Progenitor cell of endocrine pancreas (in vitro differentiated cells): ENCODE data around the gene CLCN4. TPM values are rescaled to one million over a fixed set of nuclear protein-coding genes. Genes with fewer than 3 reads are reported as not detected.

Experiments used
- DNase-seq: peaks from one replicate; pipeline ENCODE4 v3.0.0; 2021; ENCODE audit warnings: low spot score; ENCODE audit not compliant: unreplicated experiment
- H3K27ac Mint-ChIP-seq: 2 replicates; pipeline ENCODE4 v1.8.0; 2021; ENCODE audit warnings: mild to moderate bottlenecking, moderate library complexity, mixed read lengths
- H3K27me3 Mint-ChIP-seq: 2 replicates; pipeline ENCODE4 v1.8.0; 2021; ENCODE audit warnings: mixed read lengths
- H3K36me3 Mint-ChIP-seq: 2 replicates; pipeline ENCODE4 v1.8.0; 2022; ENCODE audit warnings: mixed read lengths; ENCODE audit not compliant: insufficient read depth
- H3K4me1 Mint-ChIP-seq: 2 replicates; pipeline ENCODE4 v1.8.0; 2021; ENCODE audit warnings: low read depth, mixed read lengths
- H3K4me3 Mint-ChIP-seq: 2 replicates; pipeline ENCODE4 v1.8.0; 2021; ENCODE audit warnings: low read depth, mild to moderate bottlenecking, moderate library complexity, mixed read lengths
- H3K9me3 Mint-ChIP-seq: 2 replicates; pipeline ENCODE4 v1.8.0; 2021; ENCODE audit warnings: low read depth, mixed read lengths
- total RNA-seq: library from RNA; stranded (reverse); gene quantifications from 2 replicates; pipeline ENCODE4 v1.2.1, GENCODE V29; 2021
- TF ChIP-seq, protein P1 (sequence below): fragments of 200-600 bp; sonication (generic); IDR thresholded peaks from one replicate; pipeline ENCODE4 v1.5.0; 2021; ENCODE audit warnings: antibody characterized with exemption, mild to moderate bottlenecking; ENCODE audit not compliant: unreplicated experiment

CLCN4 gene
- total RNA-seq, 1 donor from 2014 or later: 15.2 TPM

DNA sequence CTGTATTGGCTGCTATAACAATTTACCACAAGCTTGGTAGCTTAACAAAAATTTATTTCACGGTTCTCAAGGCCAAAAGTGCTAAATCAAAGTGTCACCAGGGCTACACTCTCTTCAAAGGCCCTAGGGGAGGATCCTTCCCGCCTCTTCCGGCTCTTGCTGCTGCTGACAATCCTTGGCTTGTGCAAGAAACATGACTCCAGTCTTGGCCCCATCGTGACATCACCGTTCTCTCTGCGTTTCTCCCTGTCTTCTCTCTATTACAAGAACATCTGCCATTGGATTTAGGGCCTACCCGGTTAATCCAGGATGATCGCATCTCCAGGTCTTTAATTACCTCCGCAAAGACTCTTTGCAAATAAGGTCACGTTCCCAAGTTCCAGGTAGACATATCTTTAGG is 10.4 kb upstream of the CLCN4 start:
- H3K36me3 Mint-ChIP-seq: peaks cover 26% of the 10 kb centered on the region
- no peaks in the 10 kb centered on the region for H3K27me3 Mint-ChIP-seq
- H3K4me1 Mint-ChIP-seq: no peaks in the 10 kb centered on the region
- H3K27ac Mint-ChIP-seq: no peak overlapping the region
- no peak overlapping the region for H3K4me3 Mint-ChIP-seq
- DNase-seq: no peak
- peaks cover 17% of the 10 kb centered on the region for H3K9me3 Mint-ChIP-seq
- TF ChIP-seq, protein P1, sequence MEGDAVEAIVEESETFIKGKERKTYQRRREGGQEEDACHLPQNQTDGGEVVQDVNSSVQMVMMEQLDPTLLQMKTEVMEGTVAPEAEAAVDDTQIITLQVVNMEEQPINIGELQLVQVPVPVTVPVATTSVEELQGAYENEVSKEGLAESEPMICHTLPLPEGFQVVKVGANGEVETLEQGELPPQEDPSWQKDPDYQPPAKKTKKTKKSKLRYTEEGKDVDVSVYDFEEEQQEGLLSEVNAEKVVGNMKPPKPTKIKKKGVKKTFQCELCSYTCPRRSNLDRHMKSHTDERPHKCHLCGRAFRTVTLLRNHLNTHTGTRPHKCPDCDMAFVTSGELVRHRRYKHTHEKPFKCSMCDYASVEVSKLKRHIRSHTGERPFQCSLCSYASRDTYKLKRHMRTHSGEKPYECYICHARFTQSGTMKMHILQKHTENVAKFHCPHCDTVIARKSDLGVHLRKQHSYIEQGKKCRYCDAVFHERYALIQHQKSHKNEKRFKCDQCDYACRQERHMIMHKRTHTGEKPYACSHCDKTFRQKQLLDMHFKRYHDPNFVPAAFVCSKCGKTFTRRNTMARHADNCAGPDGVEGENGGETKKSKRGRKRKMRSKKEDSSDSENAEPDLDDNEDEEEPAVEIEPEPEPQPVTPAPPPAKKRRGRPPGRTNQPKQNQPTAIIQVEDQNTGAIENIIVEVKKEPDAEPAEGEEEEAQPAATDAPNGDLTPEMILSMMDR: no peak

DNA sequence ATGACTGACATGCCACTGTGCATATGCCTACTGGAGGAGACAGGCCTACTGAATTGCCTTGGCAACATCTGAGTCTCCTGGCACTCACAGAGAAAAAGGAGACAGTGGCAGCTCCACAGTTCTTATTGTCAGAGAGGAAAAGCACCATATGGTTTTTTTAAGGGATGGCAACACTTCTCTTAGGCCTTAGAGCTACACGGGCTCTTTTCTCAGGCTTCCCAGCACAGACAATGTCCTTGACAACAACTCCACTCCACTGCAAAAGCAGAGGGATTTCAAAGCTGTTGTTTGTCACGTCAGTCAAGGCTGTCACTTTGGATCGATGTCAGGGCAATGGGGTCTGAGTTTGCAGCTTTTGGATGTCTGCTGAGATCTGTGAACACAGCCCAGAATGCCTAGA is 4.7 kb upstream of the CLCN4 start:
- no peaks in the 10 kb centered on the region for H3K27me3 Mint-ChIP-seq
- peaks cover 12% of the 10 kb centered on the region for H3K9me3 Mint-ChIP-seq
- no peak for DNase-seq
- TF ChIP-seq, protein P1: no peak
- no peak overlapping the region for H3K27ac Mint-ChIP-seq
- H3K36me3 Mint-ChIP-seq: peaks cover 2% of the 10 kb centered on the region
- H3K4me1 Mint-ChIP-seq: peaks cover 8% of the 10 kb centered on the region
- H3K4me3 Mint-ChIP-seq: no peak overlapping the region

DNA sequence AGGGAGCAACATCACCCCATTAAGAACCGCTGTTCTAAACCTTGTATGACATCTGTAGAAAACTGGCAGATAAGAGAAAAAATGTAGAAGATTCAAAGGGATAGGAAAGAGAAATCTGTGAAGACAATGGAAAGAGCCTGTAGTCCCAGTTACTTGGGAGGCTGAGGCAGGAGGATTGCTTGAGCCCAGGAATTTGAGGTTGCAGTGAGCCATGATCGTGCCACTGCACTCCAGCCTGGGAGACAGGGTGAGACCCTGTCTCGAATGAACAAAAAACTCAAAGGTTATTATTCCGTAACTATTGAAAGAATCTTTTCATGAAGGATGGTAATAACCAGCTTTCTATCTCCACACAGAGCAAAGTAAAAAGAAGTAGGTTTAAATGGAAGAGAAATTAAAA is 1.6 kb upstream of the CLCN4 start:
- Mint-ChIP-seq H3K27me3 (no peaks in the 10 kb centered on the region), H3K4me3 (no peak overlapping the region), H3K27ac (no peak overlapping the region), H3K36me3 (no peaks in the 10 kb centered on the region), H3K9me3 (peaks cover 8% of the 10 kb centered on the region), H3K4me1 (peaks cover 14% of the 10 kb centered on the region)
- no peak for DNase-seq
- TF ChIP-seq, protein P1: no peak

DNA sequence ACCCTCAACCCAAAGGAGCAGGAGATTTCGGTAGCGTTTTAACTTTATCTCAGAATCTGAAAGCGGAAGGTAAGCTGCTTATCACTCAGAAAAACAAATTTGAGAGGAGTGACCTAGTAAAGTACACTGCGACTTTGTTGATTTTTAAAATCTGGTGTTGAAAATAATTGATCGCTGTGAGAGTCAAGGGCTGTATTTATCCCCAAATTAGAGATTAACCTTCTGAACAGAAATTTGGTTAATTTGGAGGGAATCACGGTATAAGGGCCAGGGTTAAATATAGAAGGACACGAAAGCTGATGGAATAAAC is 212 bp downstream of the CLCN4 start:
- Mint-ChIP-seq H3K4me3 (peak overlapping the region; percentile 62), H3K9me3 (peaks cover 7% of the 10 kb centered on the region), H3K36me3 (no peaks in the 10 kb centered on the region), H3K27me3 (peaks cover 3% of the 10 kb centered on the region), H3K27ac (peak overlapping the region; percentile 93), H3K4me1 (peaks cover 17% of the 10 kb centered on the region)
- no peak for DNase-seq
- TF ChIP-seq, protein P1: no peak

DNA sequence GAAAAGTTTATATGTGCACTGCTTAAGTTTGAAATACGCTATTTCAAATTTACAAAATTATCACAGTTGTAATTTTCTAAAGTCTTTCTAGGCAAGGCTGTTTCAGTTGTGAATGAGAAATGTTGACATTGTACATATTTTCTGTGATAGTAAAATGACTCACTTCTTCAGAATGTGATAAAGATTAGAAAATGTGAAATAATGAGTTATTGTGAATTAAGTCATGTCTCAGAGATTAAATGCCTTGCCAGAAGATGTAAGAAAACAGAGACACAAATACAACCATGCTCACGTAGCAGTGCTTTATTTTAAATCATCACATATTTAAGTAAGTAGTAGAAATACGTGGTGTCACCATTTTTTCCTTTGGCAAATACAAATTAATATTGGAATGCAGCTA is 768 bp downstream of the CLCN4 start:
- peak overlapping the region; percentile 62 for H3K4me3 Mint-ChIP-seq
- no peaks in the 10 kb centered on the region for H3K36me3 Mint-ChIP-seq
- H3K27me3 Mint-ChIP-seq: peaks cover 3% of the 10 kb centered on the region
- peak overlapping the region; percentile 93 for H3K27ac Mint-ChIP-seq
- TF ChIP-seq, protein P1: no peak
- DNase-seq: no peak
- peaks cover 10% of the 10 kb centered on the region for H3K9me3 Mint-ChIP-seq
- peaks cover 17% of the 10 kb centered on the region for H3K4me1 Mint-ChIP-seq
